ENCODE data around the gene SPDEF.

DNA sequence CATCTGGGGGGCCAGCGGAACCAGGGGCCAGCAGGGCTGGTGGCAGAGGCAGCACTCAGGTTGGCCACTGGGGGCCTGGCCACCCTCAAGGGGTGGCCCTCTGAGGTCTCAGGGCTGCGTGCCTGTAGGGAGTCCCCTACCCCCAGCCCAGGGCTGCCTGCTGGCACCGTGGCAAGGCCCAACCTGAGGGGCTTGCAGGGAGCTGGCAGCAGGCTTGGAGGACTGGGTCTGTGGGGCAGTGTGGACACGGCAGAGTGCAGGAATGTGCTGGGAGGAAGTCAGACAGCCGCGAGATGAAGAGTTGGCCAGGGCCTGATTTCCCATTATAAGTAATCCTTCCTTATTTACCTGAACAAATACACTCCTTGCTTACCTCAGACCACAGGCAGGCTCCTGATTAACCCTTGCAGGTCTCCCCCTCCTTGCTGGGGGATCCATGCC lies at the start of gene SPDEF:
- TF ChIP-seq, protein P1, sequence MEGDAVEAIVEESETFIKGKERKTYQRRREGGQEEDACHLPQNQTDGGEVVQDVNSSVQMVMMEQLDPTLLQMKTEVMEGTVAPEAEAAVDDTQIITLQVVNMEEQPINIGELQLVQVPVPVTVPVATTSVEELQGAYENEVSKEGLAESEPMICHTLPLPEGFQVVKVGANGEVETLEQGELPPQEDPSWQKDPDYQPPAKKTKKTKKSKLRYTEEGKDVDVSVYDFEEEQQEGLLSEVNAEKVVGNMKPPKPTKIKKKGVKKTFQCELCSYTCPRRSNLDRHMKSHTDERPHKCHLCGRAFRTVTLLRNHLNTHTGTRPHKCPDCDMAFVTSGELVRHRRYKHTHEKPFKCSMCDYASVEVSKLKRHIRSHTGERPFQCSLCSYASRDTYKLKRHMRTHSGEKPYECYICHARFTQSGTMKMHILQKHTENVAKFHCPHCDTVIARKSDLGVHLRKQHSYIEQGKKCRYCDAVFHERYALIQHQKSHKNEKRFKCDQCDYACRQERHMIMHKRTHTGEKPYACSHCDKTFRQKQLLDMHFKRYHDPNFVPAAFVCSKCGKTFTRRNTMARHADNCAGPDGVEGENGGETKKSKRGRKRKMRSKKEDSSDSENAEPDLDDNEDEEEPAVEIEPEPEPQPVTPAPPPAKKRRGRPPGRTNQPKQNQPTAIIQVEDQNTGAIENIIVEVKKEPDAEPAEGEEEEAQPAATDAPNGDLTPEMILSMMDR (IDR thresholded peaks at IDR 0.05), result no peak
- TF ChIP-seq EP300 (IDR thresholded peaks at IDR 0.05), result no peak

Measured in suprapubic skin (tissue), 3 donors.